ENCODE measurements around the gene SUGP1.

- TF ChIP-seq CTCF (IDR thresholded peaks at IDR 0.05; ENCODE audit: poor library complexity, severe bottlenecking) = no peak
- no peak for TF ChIP-seq EZH2 (IDR thresholded peaks at IDR 0.05; ENCODE audit: borderline replicate concordance, insufficient read depth, low read length, poor library complexity, severe bottlenecking)
- no peak for TF ChIP-seq POLR2AphosphoS5 (IDR thresholded peaks at IDR 0.05)
- no peak for TF ChIP-seq TAF1 (IDR thresholded peaks at IDR 0.05; ENCODE audit: low read depth)
- TF ChIP-seq SMC3 (conservative IDR thresholded peaks at IDR 0.05; ENCODE audit: poor library complexity) = no peak
- no peak for TF ChIP-seq RAD21 (conservative IDR thresholded peaks at IDR 0.05)
- TF ChIP-seq REST (IDR thresholded peaks at IDR 0.05; ENCODE audit: borderline replicate concordance) = no peak
- no peak for TF ChIP-seq EP300 (conservative IDR thresholded peaks at IDR 0.05; ENCODE audit: poor library complexity, severe bottlenecking)
- TF ChIP-seq MXI1 (conservative IDR thresholded peaks at IDR 0.05; ENCODE audit: poor library complexity, severe bottlenecking) = no peak
Measured at GRCh38 chr19:19355606-19356139, 35.4 kb upstream of the SUGP1 start.

All from neural cell (in vitro differentiated cells).